Mammary epithelial cell (primary cell): Measurements from ENCODE around the gene ALOX12.

Experiments used
- CTCF ChIP-seq, 2 donors: IDR thresholded peaks in 1 of 2; conservative IDR thresholded peaks in 1 of 2; 2 replicates each; pipeline ENCODE4 v1.5.1; 2011 to 2012; ENCODE audit warnings: inconsistent platforms in 2 of 2, low read length in 2 of 2, mild to moderate bottlenecking in 2 of 2, control low read depth in 1 of 2, low read depth in 1 of 2; ENCODE audit not compliant: insufficient read depth in 1 of 2; ENCODE audit errors: extremely low read depth in 1 of 2
- EZH2 ChIP-seq: IDR thresholded peaks from 2 replicates; pipeline ENCODE4 v1.6.1; 2012; ENCODE audit warnings: low read length, inconsistent platforms, borderline replicate concordance

DNA sequence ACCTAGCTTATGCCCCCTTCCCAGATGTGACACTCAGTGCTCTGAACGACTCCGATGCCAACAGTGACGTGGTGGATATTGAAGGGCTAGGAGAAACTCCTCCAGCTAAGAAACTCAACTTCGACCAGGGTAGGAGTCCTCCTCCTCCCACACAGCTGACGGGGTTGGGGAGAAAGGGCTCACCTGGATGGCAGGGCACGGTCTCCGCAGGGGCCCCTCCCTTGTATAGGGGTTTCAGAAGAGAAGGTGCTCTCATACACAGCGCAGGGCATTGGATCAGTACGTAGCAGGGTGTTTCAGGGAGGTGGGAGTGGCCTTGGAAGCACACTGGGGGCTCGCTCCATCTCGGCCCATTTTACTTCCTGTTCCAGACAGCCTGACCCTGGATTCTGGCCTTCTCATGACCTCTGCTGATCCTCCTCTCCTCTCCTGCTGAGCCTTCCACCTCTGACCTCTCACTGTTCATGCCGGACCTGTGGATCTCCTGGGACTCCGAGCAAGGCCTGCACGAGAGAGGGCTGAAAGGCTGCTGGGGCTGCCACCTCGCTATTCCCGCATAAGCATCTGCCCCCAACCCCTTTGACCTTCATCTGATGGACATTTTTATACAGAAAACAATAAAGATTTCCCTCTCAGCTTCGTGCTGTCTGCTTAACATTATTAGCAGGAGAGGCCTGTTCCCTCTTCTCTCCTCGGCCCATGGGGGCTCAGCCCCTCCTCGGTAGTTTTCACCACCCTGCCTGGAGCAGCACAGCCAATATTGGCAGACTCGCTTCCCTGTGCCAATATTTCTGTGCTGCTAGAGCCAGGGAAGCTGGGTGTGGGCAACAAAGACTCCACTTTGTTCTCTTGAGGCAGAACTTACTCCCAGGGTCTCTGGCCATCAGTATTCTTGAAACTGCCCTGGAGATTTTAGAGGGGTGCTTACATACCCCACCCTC is 21.3 kb downstream of the ALOX12 start:
- no peak for TF ChIP-seq EZH2
- TF ChIP-seq CTCF (conservative IDR thresholded peaks at IDR 0.05 in 1 of 2, IDR thresholded peaks at IDR 0.05 in 1 of 2; ENCODE audit: extremely low read depth in 1 of 2, insufficient read depth in 1 of 2, low read depth in 1 of 2, low read length in 2 of 2) = no peak
